ENCODE results near the gene TCEAL1. TPM values are rescaled to one million over a fixed set of nuclear protein-coding genes. Genes with fewer than 3 reads are reported as not detected.
A peak's percentile ranks its signal among the peaks of the same experiment; 100 is the strongest.

The TCEAL1 gene
- total and polyA plus RNA-seq, 2 of the 13 experiments (the other 11 are each of a cell fraction or from before 2014, with no cell fraction given), result 11.2 to 14.8 TPM

GRCh38 chrX:103629318-103630170 is 769 bp downstream of the TCEAL1 start (continued):
- TF ChIP-seq NFIB (CRISPR knock-in tag; IDR thresholded peaks at IDR 0.05; ENCODE audit: borderline replicate concordance), result no peak
- no peak for TF ChIP-seq MED13 (CRISPR knock-in tag; IDR thresholded peaks at IDR 0.05)
- TF ChIP-seq TCF7 (IDR thresholded peaks at IDR 0.05; ENCODE audit: low read depth), result no peak
- no peak for TF ChIP-seq TOPORS (CRISPR knock-in tag; IDR thresholded peaks at IDR 0.05)
- TF ChIP-seq ZNF724P (CRISPR knock-in tag; IDR thresholded peaks at IDR 0.05; ENCODE audit: borderline replicate concordance), result no peak
- TF ChIP-seq ZNF207 (IDR thresholded peaks at IDR 0.05; ENCODE audit: borderline replicate concordance), result no peak
- TF ChIP-seq AGO2 (optimal IDR thresholded peaks at IDR 0.05; ENCODE audit: low read depth, low read length), result peak; percentile 42
- no peak for TF ChIP-seq RELA (CRISPR knock-in tag; IDR thresholded peaks at IDR 0.05)
- TF ChIP-seq FOXM1 (CRISPR knock-in tag; IDR thresholded peaks at IDR 0.05), result no peak
- no peak for TF ChIP-seq ZNF781 (CRISPR knock-in tag; IDR thresholded peaks at IDR 0.05; ENCODE audit: borderline replicate concordance, not compliant biosample characterization)
- TF ChIP-seq ZNF766 (CRISPR knock-in tag; IDR thresholded peaks at IDR 0.05; ENCODE audit: borderline replicate concordance), result no peak
- no peak for TF ChIP-seq ZNF550 (CRISPR knock-in tag; IDR thresholded peaks at IDR 0.05; ENCODE audit: borderline replicate concordance)
- TF ChIP-seq HOXA3 (CRISPR knock-in tag; IDR thresholded peaks at IDR 0.05), result peak; percentile 52; the same call in 1 of the 2 replicates
- no peak for TF ChIP-seq ZNF232 (CRISPR knock-in tag; IDR thresholded peaks at IDR 0.05; ENCODE audit: borderline replicate concordance)
- peak; percentile 33; the same call in 1 of the 2 replicates for TF ChIP-seq ZNF33B (CRISPR knock-in tag; IDR thresholded peaks at IDR 0.05)
- no peak for TF ChIP-seq MTA3 (CRISPR knock-in tag; IDR thresholded peaks at IDR 0.05)
- no peak for TF ChIP-seq ZNF430 (CRISPR knock-in tag; IDR thresholded peaks at IDR 0.05)
- TF ChIP-seq HMGA1 (CRISPR knock-in tag; conservative IDR thresholded peaks at IDR 0.05), result no peak
- no peak for TF ChIP-seq LRRFIP1 (CRISPR knock-in tag; conservative IDR thresholded peaks at IDR 0.05)
- TF ChIP-seq MXI1 (IDR thresholded peaks at IDR 0.05; ENCODE audit: borderline replicate concordance, low read depth, low read length), result no peak
- TF ChIP-seq SSRP1 (CRISPR knock-in tag; IDR thresholded peaks at IDR 0.05), result no peak
- no peak for TF ChIP-seq KLF11 (CRISPR knock-in tag; IDR thresholded peaks at IDR 0.05)
- TF ChIP-seq ZBTB26 (CRISPR knock-in tag; IDR thresholded peaks at IDR 0.05; ENCODE audit: borderline replicate concordance), result no peak
- no peak for TF ChIP-seq ADNP (CRISPR knock-in tag; IDR thresholded peaks at IDR 0.05)
- no peak for TF ChIP-seq SIN3A (IDR thresholded peaks at IDR 0.05; ENCODE audit: borderline replicate concordance, low read depth, low read length)
- no peak for TF ChIP-seq MTF2 (CRISPR knock-in tag; IDR thresholded peaks at IDR 0.05; ENCODE audit: borderline replicate concordance)
- TF ChIP-seq CHD4 (IDR thresholded peaks at IDR 0.05; ENCODE audit: borderline replicate concordance, low read length), result no peak
- no peak for TF ChIP-seq ZNF354B (CRISPR knock-in tag; IDR thresholded peaks at IDR 0.05)
- no peak for TF ChIP-seq JUN (CRISPR knock-in tag; IDR thresholded peaks at IDR 0.05)
- no peak for TF ChIP-seq POGZ (CRISPR knock-in tag; IDR thresholded peaks at IDR 0.05)
- TF ChIP-seq FOXP1 (IDR thresholded peaks at IDR 0.05), result no peak
- no peak for TF ChIP-seq FOXP1 (CRISPR knock-in tag; IDR thresholded peaks at IDR 0.05)
